H9 (cell line): Measurements from ENCODE around the gene DSC2. TPM values are rescaled to one million over a fixed set of nuclear protein-coding genes. Genes with fewer than 3 reads are reported as not detected.

Source experiments
- DNase-seq: peaks from one replicate; pipeline ENCODE4 v3.0.0-alpha.2; 2017
- H2AFZ ChIP-seq: one replicate; pipeline ENCODE4 v1.6.1; 2013; ENCODE audit warnings: mild to moderate bottlenecking, low read length, control low read depth, moderate library complexity
- H2AK5ac ChIP-seq: 2 replicates; pipeline ENCODE4 v1.6.1; 2013; ENCODE audit warnings: low read length, control low read depth, mixed read lengths; ENCODE audit not compliant: insufficient read length
- H2BK120ac ChIP-seq: one replicate; pipeline ENCODE4 v1.6.1; 2013; ENCODE audit warnings: low read depth, mild to moderate bottlenecking, low read length, control low read depth, inconsistent platforms; ENCODE audit not compliant: poor library complexity, severe bottlenecking
- H2BK12ac ChIP-seq: 2 replicates; pipeline ENCODE4 v1.6.1; 2013; ENCODE audit warnings: low read length, control low read depth, mixed read lengths, low read depth; ENCODE audit not compliant: insufficient read length
- H2BK15ac ChIP-seq: 2 replicates; pipeline ENCODE4 v1.6.1; 2013; ENCODE audit warnings: low read depth, low read length, control low read depth
- H2BK20ac ChIP-seq: one replicate; pipeline ENCODE4 v1.6.1; 2013; ENCODE audit warnings: low read depth, mild to moderate bottlenecking, low read length, control low read depth, inconsistent platforms; ENCODE audit not compliant: poor library complexity, severe bottlenecking
- H2BK5ac ChIP-seq: 2 replicates; pipeline ENCODE4 v1.6.1; 2013; ENCODE audit warnings: low read length, control low read depth, mixed read lengths; ENCODE audit not compliant: insufficient read length
- H3K14ac ChIP-seq: 2 replicates; pipeline ENCODE4 v1.6.1; 2013; ENCODE audit warnings: low read length, control low read depth; ENCODE audit not compliant: insufficient read depth
- H3K18ac ChIP-seq: 2 replicates; pipeline ENCODE4 v1.6.1; 2013; ENCODE audit warnings: low read depth, mild to moderate bottlenecking, mixed read lengths, low read length, control low read depth; ENCODE audit not compliant: insufficient read length
- H3K23ac ChIP-seq: 2 replicates; pipeline ENCODE4 v1.6.1; 2013; ENCODE audit warnings: low read length, control low read depth, mixed read lengths, low read depth; ENCODE audit not compliant: insufficient read length
- H3K23me2 ChIP-seq: 2 replicates; pipeline ENCODE4 v1.6.1; 2013; ENCODE audit warnings: low read depth, mild to moderate bottlenecking, mixed read lengths, low read length, control low read depth; ENCODE audit not compliant: insufficient read length, poor library complexity, severe bottlenecking
- H3K27ac ChIP-seq: 2 replicates; pipeline ENCODE4 v1.5.1; 2013; ENCODE audit warnings: low read length, control low read depth, mixed read lengths, low read depth; ENCODE audit not compliant: insufficient read length
- H3K27me3 ChIP-seq: 2 replicates; pipeline ENCODE4 v1.6.1; 2013; ENCODE audit warnings: low read length, control low read depth, inconsistent platforms; ENCODE audit not compliant: insufficient read depth
- H3K4ac ChIP-seq: 2 replicates; pipeline ENCODE4 v1.6.1; 2013; ENCODE audit warnings: low read depth, mild to moderate bottlenecking, control low read depth, inconsistent platforms, low read length, moderate library complexity
- H3K4me1 ChIP-seq: 2 replicates; pipeline ENCODE4 v1.6.1; 2013; ENCODE audit warnings: low read length, control low read depth, inconsistent platforms; ENCODE audit not compliant: insufficient read depth
- H3K4me2 ChIP-seq: 2 replicates; pipeline ENCODE4 v1.6.1; 2013; ENCODE audit warnings: low read length, control low read depth, mixed read lengths; ENCODE audit not compliant: insufficient read length, insufficient read depth
- H3K56ac ChIP-seq: 2 replicates; pipeline ENCODE4 v1.6.1; 2013; ENCODE audit warnings: low read depth, mild to moderate bottlenecking, mixed read lengths, low read length, control low read depth; ENCODE audit not compliant: insufficient read length
- H3K79me1 ChIP-seq: 2 replicates; pipeline ENCODE4 v1.6.1; 2013; ENCODE audit warnings: low read depth, mild to moderate bottlenecking, moderate library complexity, low read length, control low read depth, inconsistent platforms; ENCODE audit not compliant: insufficient read depth, poor library complexity, severe bottlenecking
- H3K79me2 ChIP-seq: 2 replicates; pipeline ENCODE4 v1.6.1; 2013; ENCODE audit warnings: low read length, control low read depth, inconsistent platforms; ENCODE audit not compliant: insufficient read depth
- H3K9ac ChIP-seq: 2 replicates; pipeline ENCODE4 v1.6.1; 2013; ENCODE audit warnings: low read length, control low read depth, mixed read lengths; ENCODE audit not compliant: insufficient read length; ENCODE audit errors: extremely low read depth
- H3K9me3 ChIP-seq: one replicate; pipeline ENCODE4 v1.6.1; 2013; ENCODE audit warnings: low read depth, low read length, inconsistent platforms; ENCODE audit not compliant: control insufficient read depth
- H3T11ph ChIP-seq: one replicate; pipeline ENCODE4 v1.6.1; 2013; ENCODE audit warnings: mild to moderate bottlenecking, low read length, control low read depth, inconsistent platforms
- H4K20me1 ChIP-seq: one replicate; pipeline ENCODE4 v1.6.1; 2013; ENCODE audit not compliant: control insufficient read depth, insufficient read length, insufficient read depth
- H4K5ac ChIP-seq: 2 replicates; pipeline ENCODE4 v1.6.1; 2013; ENCODE audit warnings: low read depth, mild to moderate bottlenecking, mixed read lengths, low read length, control low read depth; ENCODE audit not compliant: insufficient read length
- H4K8ac ChIP-seq: replicated peaks from 2 replicates; pipeline ENCODE4 v1.6.1; 2013; ENCODE audit warnings: low read length, control low read depth, mixed read lengths, low read depth; ENCODE audit not compliant: insufficient read length
- H4K91ac ChIP-seq: 2 replicates; pipeline ENCODE4 v1.6.1; 2013; ENCODE audit warnings: low read depth, mild to moderate bottlenecking, moderate library complexity, mixed read lengths, low read length, control low read depth; ENCODE audit not compliant: insufficient read length
- H3K27ac Mint-ChIP-seq, 3 experiments: 2 replicates in 2 of 3; 3 replicates in 1 of 3; pipeline ENCODE4 v1.8.0; 2020 to 2021; ENCODE audit warnings: mixed read lengths in 3 of 3, mild to moderate bottlenecking in 1 of 3, moderate library complexity in 1 of 3
- H3K27me3 Mint-ChIP-seq: 2 replicates; pipeline ENCODE4 v1.8.0; 2021; ENCODE audit warnings: low read depth, mild to moderate bottlenecking, moderate library complexity, mixed read lengths
- H3K36me3 Mint-ChIP-seq, 3 experiments: 2 replicates in 2 of 3; 3 replicates in 1 of 3; pipeline ENCODE4 v1.8.0; 2020 to 2021; ENCODE audit warnings: low read depth in 3 of 3, mixed read lengths in 3 of 3; ENCODE audit not compliant: insufficient read depth in 1 of 3
- H3K4me1 Mint-ChIP-seq, 2 experiments: 2 replicates each; pipeline ENCODE4 v1.8.0; 2020; ENCODE audit warnings: mixed read lengths in 2 of 2
- H3K4me3 Mint-ChIP-seq, 2 experiments: 2 replicates in 1 of 2; 3 replicates in 1 of 2; pipeline ENCODE4 v1.8.0; 2020 to 2021; ENCODE audit warnings: mild to moderate bottlenecking in 2 of 2, mixed read lengths in 2 of 2, moderate library complexity in 1 of 2
- H3K9me3 Mint-ChIP-seq, 2 experiments: 2 replicates in 1 of 2; 3 replicates in 1 of 2; pipeline ENCODE4 v1.8.0; 2020; ENCODE audit warnings: mild to moderate bottlenecking in 2 of 2, mixed read lengths in 2 of 2, moderate library complexity in 1 of 2
- WGBS: extraction: QIAGEN DNeasy Blood & Tissue Kit; methylation state at CpG from one replicate; pipeline ENCODE4 v1.1.7; 2013; ENCODE audit warnings: missing lambda C conversion rate, low lambda C conversion rate, mixed read lengths; ENCODE audit not compliant: insufficient read length; ENCODE audit errors: extremely low coverage; 5-methylcytosine and 5-hydroxymethylcytosine counted together
- total RNA-seq: library from RNA; stranded (reverse); gene quantifications from 2 replicates; pipeline ENCODE4 v1.2.1, GENCODE V29; 2021
- TF ChIP-seq, protein P1 (sequence below): fragments of 200-600 bp; sonication (generic); conservative IDR thresholded peaks from 3 replicates; pipeline ENCODE4 v1.8.0; 2021; ENCODE audit warnings: antibody characterized with exemption, mild to moderate bottlenecking

Gene DSC2
- total RNA-seq, 1 experiment from 2014 or later: 26.1 TPM

DNA sequence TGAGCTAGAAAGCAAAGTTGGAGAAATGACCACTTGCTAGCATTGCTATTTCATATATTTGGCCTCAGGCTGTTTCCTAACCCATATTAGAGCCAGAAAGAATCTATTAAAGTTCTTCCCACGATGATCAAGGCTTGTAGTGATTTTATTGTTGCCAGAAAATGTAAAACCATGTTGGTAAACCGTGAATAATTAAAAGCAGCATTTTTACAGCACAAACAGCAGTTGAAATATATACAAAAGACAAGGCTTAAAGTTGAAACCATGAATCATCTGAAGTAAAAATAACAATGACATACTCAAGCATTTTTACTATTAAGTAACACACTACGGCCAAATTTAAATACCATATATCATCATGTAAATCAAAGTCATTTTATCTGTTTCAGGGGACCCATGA lies 32.0 kb downstream of the DSC2 start:
- TF ChIP-seq, protein P1, sequence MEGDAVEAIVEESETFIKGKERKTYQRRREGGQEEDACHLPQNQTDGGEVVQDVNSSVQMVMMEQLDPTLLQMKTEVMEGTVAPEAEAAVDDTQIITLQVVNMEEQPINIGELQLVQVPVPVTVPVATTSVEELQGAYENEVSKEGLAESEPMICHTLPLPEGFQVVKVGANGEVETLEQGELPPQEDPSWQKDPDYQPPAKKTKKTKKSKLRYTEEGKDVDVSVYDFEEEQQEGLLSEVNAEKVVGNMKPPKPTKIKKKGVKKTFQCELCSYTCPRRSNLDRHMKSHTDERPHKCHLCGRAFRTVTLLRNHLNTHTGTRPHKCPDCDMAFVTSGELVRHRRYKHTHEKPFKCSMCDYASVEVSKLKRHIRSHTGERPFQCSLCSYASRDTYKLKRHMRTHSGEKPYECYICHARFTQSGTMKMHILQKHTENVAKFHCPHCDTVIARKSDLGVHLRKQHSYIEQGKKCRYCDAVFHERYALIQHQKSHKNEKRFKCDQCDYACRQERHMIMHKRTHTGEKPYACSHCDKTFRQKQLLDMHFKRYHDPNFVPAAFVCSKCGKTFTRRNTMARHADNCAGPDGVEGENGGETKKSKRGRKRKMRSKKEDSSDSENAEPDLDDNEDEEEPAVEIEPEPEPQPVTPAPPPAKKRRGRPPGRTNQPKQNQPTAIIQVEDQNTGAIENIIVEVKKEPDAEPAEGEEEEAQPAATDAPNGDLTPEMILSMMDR: no peak
- Histone ChIP-seq H2AK5ac (no peak overlapping the region), H3K9me3 (no peaks in the 10 kb centered on the region), H2BK20ac (no peak overlapping the region), H2BK5ac (no peak overlapping the region), H3K79me1 (no peaks in the 10 kb centered on the region), H3K9ac (no peak overlapping the region), H3K27me3 (no peaks in the 10 kb centered on the region), H2BK12ac (no peak overlapping the region), H3K23ac (no peak overlapping the region), H3K56ac (no peak overlapping the region), H4K5ac (no peak overlapping the region), H3K4ac (no peak overlapping the region), H4K20me1 (no peaks in the 10 kb centered on the region), H2BK15ac (no peak overlapping the region), H3K4me2 (no peak overlapping the region), H2BK120ac (no peak overlapping the region), H3T11ph (no peak overlapping the region), H3K79me2 (no peaks in the 10 kb centered on the region), H4K91ac (no peak overlapping the region), H3K14ac (no peak overlapping the region), H3K27ac (no peak overlapping the region), H3K18ac (no peak overlapping the region), H3K4me1 (no peaks in the 10 kb centered on the region; the same call in 1 of the 2 replicates), H2AFZ (no peak overlapping the region), H4K8ac (no peak overlapping the region), H3K23me2 (no peaks in the 10 kb centered on the region)
- H3K4me1 Mint-ChIP-seq: peaks cover 3 to 5% of the 10 kb centered on the region in 2 experiments; a peak in 3 of 4 replicates
- H3K27ac Mint-ChIP-seq: no peak overlapping the region
- no CpG with 5 or more reads among the region's 3 CpGs for WGBS
- H3K9me3 Mint-ChIP-seq: no peaks in the 10 kb centered on the region
- H3K36me3 Mint-ChIP-seq: peaks cover 11 to 53% (median 49%) of the 10 kb centered on the region in 3 experiments; a peak in 6 of 7 replicates
- H3K27me3 Mint-ChIP-seq: no peaks in the 10 kb centered on the region; the same call in 1 of the 2 replicates
- H3K4me3 Mint-ChIP-seq: no peak overlapping the region
- DNase-seq: no peak
